ENCODE measurements around the gene MATN4. TPM values are rescaled to one million over a fixed set of nuclear protein-coding genes. Genes with fewer than 3 reads are reported as not detected.

Gene MATN4
- total RNA-seq, 2 experiments from 2014 or later = 0.70 to 0.95 TPM

- H3K9me3 Mint-ChIP-seq = no peaks in the 10 kb centered on the region
- ChIA-PET POLR2A (no interaction called here), CTCF (no interaction called here)
- DNase-seq = no peak
- intact Hi-C loops (cut with micrococcal nuclease) = no loop called here
- H3K36me3 Mint-ChIP-seq = no peaks in the 10 kb centered on the region
- H3K27me3 Mint-ChIP-seq = peaks cover 26% of the 10 kb centered on the region
- no peak overlapping the region for H3K4me3 Mint-ChIP-seq
- no peak overlapping the region for H3K27ac Mint-ChIP-seq
- H3K4me1 Mint-ChIP-seq (ENCODE audit: low read depth) = no peaks in the 10 kb centered on the region
Observed at GRCh38 chr20:45257161-45257560, 50.9 kb downstream of the MATN4 start.

GRCh38 chr20:45254383-45255262, 53.5 kb downstream of the MATN4 start, which contains the start of gene SLPI:
SLPI (minus strand) TSS chr20:45254564; CDS start chr20:45254543, 21 bp downstream.
- H3K4me1 Mint-ChIP-seq (ENCODE audit: low read depth) = no peaks in the 10 kb centered on the region
- ChIA-PET POLR2A (no interaction called here), CTCF (interaction anchor here (1.2 to 2.8 kb wide), 3 partner anchors 36 to 48 kb away, joined by 4 to 13 read pairs (median 5); no protein-coding TSS in a partner anchor)
- H3K9me3 Mint-ChIP-seq = no peaks in the 10 kb centered on the region
- H3K27me3 Mint-ChIP-seq = peaks cover 25% of the 10 kb centered on the region
- intact Hi-C loops (cut with micrococcal nuclease) = no loop called here
- no peak for DNase-seq
- H3K36me3 Mint-ChIP-seq = no peaks in the 10 kb centered on the region
- H3K27ac Mint-ChIP-seq = no peak within 1 kb of the TSS
- H3K4me3 Mint-ChIP-seq = no peak within 1 kb of the TSS

- intact Hi-C loops (cut with micrococcal nuclease) = no loop called here
- H3K4me3 Mint-ChIP-seq = no peak overlapping the region
- H3K4me1 Mint-ChIP-seq (ENCODE audit: low read depth) = no peaks in the 10 kb centered on the region
- H3K27ac Mint-ChIP-seq = no peak overlapping the region
- POLR2A ChIA-PET = no interaction called here
- H3K27me3 Mint-ChIP-seq = peaks cover 26% of the 10 kb centered on the region
- CTCF ChIA-PET = interaction anchor here (2.8 kb wide), 1 partner anchor 40 kb away, joined by 13 read pairs; no protein-coding TSS in a partner anchor
- no peaks in the 10 kb centered on the region for H3K36me3 Mint-ChIP-seq
- DNase-seq = no peak
- H3K9me3 Mint-ChIP-seq = no peaks in the 10 kb centered on the region
Observed at GRCh38 chr20:45253261-45253660, 54.8 kb downstream of the MATN4 start.

GRCh38 chr20:45251884-45252560, 56.1 kb downstream of the MATN4 start:
- ChIA-PET POLR2A (no interaction called here), CTCF (no interaction called here)
- intact Hi-C loops (cut with micrococcal nuclease) = no loop called here
- H3K9me3 Mint-ChIP-seq = no peaks in the 10 kb centered on the region
- DNase-seq = no peak
- no peak overlapping the region for H3K4me3 Mint-ChIP-seq
- H3K27me3 Mint-ChIP-seq = peaks cover 35% of the 10 kb centered on the region
- H3K4me1 Mint-ChIP-seq (ENCODE audit: low read depth) = no peaks in the 10 kb centered on the region
- no peak overlapping the region for H3K27ac Mint-ChIP-seq
- H3K36me3 Mint-ChIP-seq = no peaks in the 10 kb centered on the region

- CTCF ChIA-PET = no interaction called here
- intact Hi-C loops (cut with micrococcal nuclease) = no loop called here
- Mint-ChIP-seq H3K4me3 (no peak overlapping the region), H3K27ac (no peak overlapping the region), H3K4me1 (ENCODE audit: low read depth) (no peaks in the 10 kb centered on the region), H3K9me3 (no peaks in the 10 kb centered on the region), H3K27me3 (peaks cover 40% of the 10 kb centered on the region), H3K36me3 (no peaks in the 10 kb centered on the region)
- POLR2A ChIA-PET = no interaction called here
- no peak for DNase-seq
Observed at GRCh38 chr20:45248609-45249008, 59.5 kb downstream of the MATN4 start.

- intact Hi-C loops (cut with micrococcal nuclease) = no loop called here
- no peak for DNase-seq
- Mint-ChIP-seq H3K36me3 (no peaks in the 10 kb centered on the region), H3K9me3 (no peaks in the 10 kb centered on the region), H3K4me1 (ENCODE audit: low read depth) (no peaks in the 10 kb centered on the region), H3K27me3 (peaks cover 37% of the 10 kb centered on the region), H3K4me3 (no peak overlapping the region), H3K27ac (no peak overlapping the region)
- CTCF ChIA-PET = no interaction called here
- POLR2A ChIA-PET = no interaction called here
Observed at GRCh38 chr20:45247865-45248264, 60.2 kb downstream of the MATN4 start.

GRCh38 chr20:45246109-45246508, 62.0 kb downstream of the MATN4 start:
- Mint-ChIP-seq H3K4me3 (no peak overlapping the region), H3K27ac (no peak overlapping the region), H3K27me3 (peaks cover 32% of the 10 kb centered on the region), H3K4me1 (ENCODE audit: low read depth) (no peaks in the 10 kb centered on the region), H3K9me3 (no peaks in the 10 kb centered on the region), H3K36me3 (no peaks in the 10 kb centered on the region)
- DNase-seq = no peak
- intact Hi-C loops (cut with micrococcal nuclease) = no loop called here
- ChIA-PET POLR2A (no interaction called here), CTCF (no interaction called here)

Other genes with a start within 250 kb of the MATN4 start
- under 1 TPM; 0.34 to 0.45 TPM for gene KCNS1, start 207.2 kb downstream of the MATN4 start, total RNA-seq
- not detected for gene WFDC5, start 193.1 kb downstream of the MATN4 start, total RNA-seq
- gene WFDC12, start 183.8 kb downstream of the MATN4 start, total RNA-seq = not detected
- not detected for gene PI3, start 133.4 kb downstream of the MATN4 start, total RNA-seq
- gene SEMG1, start 101.3 kb downstream of the MATN4 start, total RNA-seq = not detected
- not detected for gene SEMG2, start 86.9 kb downstream of the MATN4 start, total RNA-seq
- gene SLPI, start 53.7 kb downstream of the MATN4 start, total RNA-seq = not detected
- gene RBPJL, start 1.5 kb downstream of the MATN4 start, total RNA-seq = not detected
- 10 to 100 TPM; 67.8 to 69.8 TPM for gene SDC4, start 40.1 kb upstream of the MATN4 start, total RNA-seq
- 10 to 100 TPM; 19.9 to 24.8 TPM for gene SYS1, start 54.9 kb upstream of the MATN4 start, total RNA-seq
- under 1 TPM; 0.24 to 0.55 TPM for gene TP53TG5, start 70.0 kb upstream of the MATN4 start, total RNA-seq
- gene DBNDD2, start 100.0 kb upstream of the MATN4 start, total RNA-seq = 10 to 100 TPM; 21.6 to 22.6 TPM
- 10 to 100 TPM; 41.5 to 44.4 TPM for gene PIGT, start 107.8 kb upstream of the MATN4 start, total RNA-seq
- gene WFDC2, start 161.5 kb upstream of the MATN4 start, total RNA-seq = under 1 TPM; 0.38 to 0.92 TPM
- gene SPINT3, start 207.3 kb upstream of the MATN4 start, total RNA-seq = not detected
- not detected for gene WFDC6, start 231.2 kb upstream of the MATN4 start, total RNA-seq
- gene EPPIN, start 239.1 kb upstream of the MATN4 start, total RNA-seq = not detected

All from activated CD4-positive, alpha-beta memory T cell treated with anti-CD3 and anti-CD28 coated beads for 36 hours (primary cell).